Measurements from ENCODE around the gene REG3G. TPM values are rescaled to one million over a fixed set of nuclear protein-coding genes. Genes with fewer than 3 reads are reported as not detected.

Gene REG3G
- total and polyA plus RNA-seq, 10 of the 15 experiments (the other 5 are each of a cell fraction or from before 2014, with no cell fraction given), result 0.33 TPM; not detected in 9

- no peaks in the 10 kb centered on the region for H3K79me2 ChIP-seq (ENCODE audit: control insufficient read depth, insufficient read depth, low read length)
- H4K20me1 ChIP-seq (ENCODE audit: control insufficient read depth, insufficient read depth), result no peaks in the 10 kb centered on the region
- peaks cover 0 to 3% of the 10 kb centered on the region in 2 experiments; a peak in 2 of 4 replicates for H3K27me3 ChIP-seq (replicated peaks in 1 of 2; ENCODE audit: control insufficient read depth in 2 of 2, insufficient read depth in 2 of 2, low read length in 1 of 2)
- no peak overlapping the region for H2AFZ ChIP-seq (ENCODE audit: control insufficient read depth, low read depth, low read length)
- H3K27ac ChIP-seq (ENCODE audit: control insufficient read depth, insufficient read depth), result no peak overlapping the region
- H3K9me3 ChIP-seq (replicated peaks; ENCODE audit: control insufficient read depth, insufficient read depth, low read length), result no peaks in the 10 kb centered on the region
- SMC1A ChIA-PET (ENCODE audit: uncharacterized antibody, unreplicated experiment), result no interaction called here
- H3K4me3 ChIP-seq, result no peak overlapping the region
- no peak for DNase-seq (ENCODE audit: low read depth, low spot score)
- H3K4me1 ChIP-seq (ENCODE audit: control insufficient read depth, insufficient read depth, low read length), result no peaks in the 10 kb centered on the region
- intact Hi-C loops (cut with micrococcal nuclease; ENCODE audit: unreplicated experiment) (no loop called here), in situ Hi-C loops (cut with MboI) (no loop called here)
- WGBS (ENCODE audit: insufficient coverage, insufficient replicate concordance, low lambda C conversion rate, missing lambda C conversion rate), result 18% methylated on average over 6 of the region's 6 CpGs
- no peak overlapping the region for H3K9ac ChIP-seq (ENCODE audit: control insufficient read depth, insufficient read depth, low read length)
- no peak overlapping the region for H3K4me2 ChIP-seq (ENCODE audit: control insufficient read depth, insufficient read depth)
- POLR2A ChIA-PET, result no interaction called here
- CTCF ChIA-PET, result interaction anchor here (0.6 kb wide), 1 partner anchor 16 kb away, joined by 3 read pairs; no protein-coding TSS in a partner anchor
- ATAC-seq, result no peak
- RAD21 ChIA-PET (ENCODE audit: unreplicated experiment), result no interaction called here
- FAIRE-seq, result no peak
- no peaks in the 10 kb centered on the region for H3K36me3 ChIP-seq (ENCODE audit: control insufficient read depth in 2 of 2, insufficient read depth in 2 of 2, low read length in 1 of 2)
- no TSS peak for BruUV-seq (replicated peaks)
- TF ChIP-seq ZBTB11 (CRISPR knock-in tag; IDR thresholded peaks at IDR 0.05) (no peak), ATF7 (IDR thresholded peaks at IDR 0.05; ENCODE audit: low read depth) (no peak), HDGF (IDR thresholded peaks at IDR 0.05) (no peak), ESRRA (IDR thresholded peaks at IDR 0.05; ENCODE audit: low read length) (no peak), BACH1 (IDR thresholded peaks at IDR 0.05; ENCODE audit: borderline replicate concordance) (no peak), TCF12 (IDR thresholded peaks at IDR 0.05; ENCODE audit: low read depth, low read length) (no peak), E4F1 (IDR thresholded peaks at IDR 0.05; ENCODE audit: borderline replicate concordance, partially characterized antibody) (no peak), RB1 (IDR thresholded peaks at IDR 0.05; ENCODE audit: borderline replicate concordance) (no peak), BCL3 (IDR thresholded peaks at IDR 0.05; ENCODE audit: borderline replicate concordance, insufficient read depth, low read depth, low read length, poor library complexity, severe bottlenecking) (no peak), EZH2 (IDR thresholded peaks at IDR 0.05; ENCODE audit: borderline replicate concordance, control insufficient read depth, low read depth, low read length) (no peak), POU2F2 (IDR thresholded peaks at IDR 0.05; ENCODE audit: borderline replicate concordance, low read depth, low read length) (no peak), BCL11A (IDR thresholded peaks at IDR 0.05; ENCODE audit: low read depth, low read length) (no peak), MXI1 (IDR thresholded peaks at IDR 0.05; ENCODE audit: low read depth, low read length) (no peak), EGR1 (IDR thresholded peaks at IDR 0.05; ENCODE audit: borderline replicate concordance in 1 of 2, low read depth in 2 of 2, low read length in 2 of 2) (no peak), MTA3 (IDR thresholded peaks at IDR 0.05; ENCODE audit: borderline replicate concordance, low read length) (no peak), LARP7 (IDR thresholded peaks at IDR 0.05) (no peak), SUPT20H (IDR thresholded peaks at IDR 0.05; ENCODE audit: borderline replicate concordance, control insufficient read depth, low read depth, low read length) (no peak)
Observed at GRCh38 chr2:79013629-79014028, 11.9 kb upstream of the REG3G start.
